Measurements from ENCODE around the gene SCN5A.

The SCN5A gene

GRCh38 chr3:38544926-38545325, 104.6 kb downstream of the SCN5A start:
- TF ChIP-seq CREB1 (IDR thresholded peaks at IDR 0.05; ENCODE audit: low read depth) (no peak), ZBTB7A (IDR thresholded peaks at IDR 0.05; ENCODE audit: low read depth) (no peak), RAD21 (IDR thresholded peaks at IDR 0.05; ENCODE audit: low read depth) (no peak), MAX (IDR thresholded peaks at IDR 0.05) (no peak), TCF12 (IDR thresholded peaks at IDR 0.05; ENCODE audit: low read depth) (no peak), CEBPB (IDR thresholded peaks at IDR 0.05) (no peak), YY1 (IDR thresholded peaks at IDR 0.05; ENCODE audit: low read depth) (no peak), TAF1 (IDR thresholded peaks at IDR 0.05; ENCODE audit: low read depth) (no peak), FOXM1 (IDR thresholded peaks at IDR 0.05; ENCODE audit: borderline replicate concordance, low read depth) (no peak), EGR1 (IDR thresholded peaks at IDR 0.05) (no peak), EP300 (IDR thresholded peaks at IDR 0.05; ENCODE audit: borderline replicate concordance) (no peak), REST (IDR thresholded peaks at IDR 0.05; ENCODE audit: low read depth) (no peak), NFIC (IDR thresholded peaks at IDR 0.05) (no peak), TEAD4 (IDR thresholded peaks at IDR 0.05) (no peak)

GRCh38 chr3:38543586-38543985, 105.9 kb downstream of the SCN5A start:
- TF ChIP-seq EP300 (IDR thresholded peaks at IDR 0.05; ENCODE audit: borderline replicate concordance) (no peak), NFIC (IDR thresholded peaks at IDR 0.05) (no peak), RAD21 (IDR thresholded peaks at IDR 0.05; ENCODE audit: low read depth) (no peak), TAF1 (IDR thresholded peaks at IDR 0.05; ENCODE audit: low read depth) (no peak), MAX (IDR thresholded peaks at IDR 0.05) (no peak), CEBPB (IDR thresholded peaks at IDR 0.05) (no peak), REST (IDR thresholded peaks at IDR 0.05; ENCODE audit: low read depth) (no peak), YY1 (IDR thresholded peaks at IDR 0.05; ENCODE audit: low read depth) (no peak), ZBTB7A (IDR thresholded peaks at IDR 0.05; ENCODE audit: low read depth) (no peak)
- TF ChIP-seq, protein P1, sequence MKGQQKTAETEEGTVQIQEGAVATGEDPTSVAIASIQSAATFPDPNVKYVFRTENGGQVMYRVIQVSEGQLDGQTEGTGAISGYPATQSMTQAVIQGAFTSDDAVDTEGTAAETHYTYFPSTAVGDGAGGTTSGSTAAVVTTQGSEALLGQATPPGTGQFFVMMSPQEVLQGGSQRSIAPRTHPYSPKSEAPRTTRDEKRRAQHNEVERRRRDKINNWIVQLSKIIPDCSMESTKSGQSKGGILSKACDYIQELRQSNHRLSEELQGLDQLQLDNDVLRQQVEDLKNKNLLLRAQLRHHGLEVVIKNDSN (IDR thresholded peaks at IDR 0.05) = no peak

- no peak for TF ChIP-seq RAD21 (IDR thresholded peaks at IDR 0.05; ENCODE audit: low read depth)
- no peak for TF ChIP-seq EP300 (IDR thresholded peaks at IDR 0.05; ENCODE audit: borderline replicate concordance)
- TF ChIP-seq ZBTB7A (IDR thresholded peaks at IDR 0.05; ENCODE audit: low read depth) = no peak
- TF ChIP-seq, protein P1 (IDR thresholded peaks at IDR 0.05) = no peak
- no peak for TF ChIP-seq TCF12 (IDR thresholded peaks at IDR 0.05; ENCODE audit: low read depth)
- no peak for TF ChIP-seq CREB1 (IDR thresholded peaks at IDR 0.05; ENCODE audit: low read depth)
- no peak for TF ChIP-seq REST (IDR thresholded peaks at IDR 0.05; ENCODE audit: low read depth)
- TF ChIP-seq NFIC (IDR thresholded peaks at IDR 0.05) = no peak
- no peak for TF ChIP-seq MAX (IDR thresholded peaks at IDR 0.05)
- no peak for TF ChIP-seq YY1 (IDR thresholded peaks at IDR 0.05; ENCODE audit: low read depth)
Observed at GRCh38 chr3:38542401-38543298, 106.8 kb downstream of the SCN5A start.

DNA sequence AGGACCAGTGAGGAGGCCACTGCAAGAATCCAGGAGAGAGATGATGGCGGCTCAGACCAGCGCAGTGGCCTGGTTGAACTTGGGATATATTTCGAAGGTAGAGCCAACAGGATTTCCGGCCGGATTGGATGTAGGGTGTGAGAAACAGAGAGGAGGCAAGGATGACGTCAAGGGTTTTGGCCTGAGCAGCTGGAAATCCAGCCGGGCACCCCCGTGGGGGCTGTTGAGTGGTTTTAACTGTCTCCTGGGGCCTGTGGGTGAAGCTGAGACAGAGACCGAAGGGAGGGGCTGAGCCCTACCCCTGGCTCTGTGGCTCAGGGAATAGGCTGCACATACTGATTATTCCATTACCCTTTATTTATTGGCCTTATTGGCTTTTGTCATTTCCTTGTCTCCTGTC, 107.7 kb downstream of the SCN5A start:
- TF ChIP-seq, protein P1 (IDR thresholded peaks at IDR 0.05) = no peak
- TF ChIP-seq CEBPB (IDR thresholded peaks at IDR 0.05) (no peak), ZBTB7A (IDR thresholded peaks at IDR 0.05; ENCODE audit: low read depth) (no peak), EGR1 (IDR thresholded peaks at IDR 0.05) (no peak), REST (IDR thresholded peaks at IDR 0.05; ENCODE audit: low read depth) (no peak), RAD21 (IDR thresholded peaks at IDR 0.05; ENCODE audit: low read depth) (no peak), CREB1 (IDR thresholded peaks at IDR 0.05; ENCODE audit: low read depth) (no peak)

Measured in Ishikawa (cell line).